ENCODE data around the gene EIF2AK2.

EIF2AK2 gene

GRCh38 chr2:37168217-37168981 is 11.6 kb upstream of the EIF2AK2 start:
- peak; percentile 43 for DNase-seq

DNA sequence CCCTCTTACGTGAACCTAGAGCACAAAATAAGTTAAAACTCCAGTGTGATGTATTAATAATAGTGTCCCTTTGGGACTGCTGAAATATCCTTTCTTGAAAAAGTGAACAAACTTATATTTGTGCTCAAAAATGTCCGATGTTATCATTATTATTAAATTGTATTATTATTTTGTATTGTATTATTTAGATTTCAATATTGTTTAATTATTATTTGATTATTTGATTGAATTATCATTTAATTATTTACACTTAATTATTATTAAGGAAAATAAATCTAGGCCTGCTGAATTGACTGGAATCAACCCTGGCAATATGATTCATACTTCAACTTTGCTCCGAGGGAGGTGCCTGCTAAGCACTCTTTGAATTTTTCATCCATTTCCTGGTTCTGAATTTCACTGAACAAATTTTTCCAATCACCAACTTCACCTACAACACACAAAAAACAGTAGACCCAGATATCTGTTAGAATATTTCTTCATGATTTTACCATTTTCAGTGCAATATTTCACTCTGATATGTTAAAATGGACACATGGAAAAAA is 10.9 kb upstream of the EIF2AK2 start:
- peak; percentile 14 for DNase-seq

GRCh38 chr2:37164757-37165156 is 8.0 kb upstream of the EIF2AK2 start:
- no peak for DNase-seq

DNA sequence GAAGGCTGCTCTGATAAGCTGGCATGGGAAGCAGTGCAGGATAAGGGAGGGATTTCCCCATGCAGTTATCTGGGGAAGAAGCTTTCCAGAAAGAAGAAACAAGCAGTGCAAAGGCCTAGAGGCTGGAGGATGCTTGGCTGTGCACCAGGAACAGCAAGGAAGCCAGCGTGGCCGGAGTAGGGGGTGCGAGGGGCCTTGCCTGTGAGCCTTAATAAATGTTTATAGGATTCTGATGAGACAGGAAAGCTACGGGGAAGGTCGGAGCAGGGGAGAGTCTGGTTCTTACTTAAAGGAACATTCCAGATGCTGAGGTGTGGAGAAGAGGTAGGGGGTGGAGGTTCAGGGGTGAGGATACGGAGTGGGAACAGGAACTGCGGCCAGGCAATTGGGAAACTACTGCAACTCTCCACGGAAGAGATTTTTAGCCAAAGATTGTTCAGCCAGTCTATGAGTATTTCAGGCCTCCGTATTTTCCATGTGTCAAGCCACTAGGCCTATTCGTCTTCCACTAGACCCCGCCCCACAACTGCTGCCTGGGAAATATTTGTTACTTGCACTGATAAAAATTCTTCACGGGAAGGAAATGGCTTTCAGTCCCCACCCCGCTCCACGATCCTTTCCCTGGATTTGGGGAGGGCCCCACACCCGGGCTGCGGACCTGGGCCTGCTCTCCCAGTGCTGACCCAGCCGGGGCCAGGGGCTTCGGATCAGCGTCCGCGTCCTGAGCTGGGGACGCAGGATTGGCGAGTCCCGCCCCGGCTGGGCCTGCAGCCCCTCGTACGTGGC is 516 bp downstream of the EIF2AK2 start:
- peak; percentile 45 for DNase-seq

DNA sequence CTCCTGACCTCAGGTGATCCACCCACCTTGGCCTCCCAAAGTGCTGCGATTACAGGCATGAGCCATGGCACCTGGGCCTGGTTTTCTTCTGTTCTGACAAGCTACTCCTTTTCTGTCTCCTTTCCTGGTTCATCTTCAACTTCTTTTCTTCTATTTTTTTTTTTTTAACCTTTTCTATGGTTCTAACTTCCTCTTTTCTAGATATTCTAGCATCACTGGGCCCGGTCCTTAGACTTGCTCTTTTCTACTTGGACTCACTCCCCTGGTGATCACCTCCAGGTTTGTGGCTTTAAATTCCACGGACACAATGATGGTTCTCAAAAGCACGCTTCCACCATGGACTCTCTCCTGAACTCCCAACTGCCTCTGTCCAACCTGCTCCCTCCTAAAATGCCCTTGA is 2.0 kb downstream of the EIF2AK2 start:
- no peak for DNase-seq

GRCh38 chr2:37153224-37153623 is 3.6 kb downstream of the EIF2AK2 start:
- no peak for DNase-seq

- DNase-seq, result no peak
Observed at GRCh38 chr2:37149626-37150322, 7.0 kb downstream of the EIF2AK2 start.

DNA sequence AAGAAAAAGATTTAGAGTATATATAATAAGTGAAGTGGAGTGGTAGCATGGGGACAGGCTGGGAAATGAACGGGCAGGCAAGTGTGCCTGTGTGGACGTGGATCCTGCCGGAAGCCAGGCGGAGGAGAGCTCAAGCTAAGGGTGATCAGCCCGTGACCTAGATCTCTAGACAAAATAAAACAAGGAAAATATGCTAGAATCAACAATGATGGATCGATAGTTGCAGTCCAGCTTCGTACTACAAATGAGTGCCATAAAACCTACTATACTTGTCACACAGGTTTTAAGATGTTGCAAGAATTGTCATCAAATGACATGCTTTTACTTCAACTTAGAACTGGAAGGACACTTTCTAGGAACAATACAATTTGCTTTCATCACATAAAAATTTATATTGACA is 8.5 kb downstream of the EIF2AK2 start:
- no peak for DNase-seq

DNA sequence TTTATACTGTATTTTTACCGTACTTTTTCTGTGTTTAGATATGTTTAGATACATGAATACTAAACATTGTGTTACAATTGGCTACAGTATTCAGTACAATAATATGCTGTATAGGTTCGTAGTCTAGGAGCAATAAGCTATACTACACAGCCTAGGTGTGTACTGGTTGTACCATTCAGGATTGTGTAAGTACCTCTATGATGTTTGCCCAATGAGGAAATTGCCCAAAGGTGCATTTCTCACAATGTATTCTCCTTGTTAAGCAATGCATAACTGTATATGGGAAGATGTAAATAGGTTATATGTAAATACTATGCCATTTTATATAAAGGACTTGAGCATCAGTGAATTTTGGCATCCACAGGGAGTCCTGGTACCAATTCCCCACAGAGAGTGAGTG is 10.7 kb downstream of the EIF2AK2 start:
- no peak for DNase-seq

GRCh38 chr2:37143974-37144373 is 12.8 kb downstream of the EIF2AK2 start:
- DNase-seq, result peak; percentile 11

DNA sequence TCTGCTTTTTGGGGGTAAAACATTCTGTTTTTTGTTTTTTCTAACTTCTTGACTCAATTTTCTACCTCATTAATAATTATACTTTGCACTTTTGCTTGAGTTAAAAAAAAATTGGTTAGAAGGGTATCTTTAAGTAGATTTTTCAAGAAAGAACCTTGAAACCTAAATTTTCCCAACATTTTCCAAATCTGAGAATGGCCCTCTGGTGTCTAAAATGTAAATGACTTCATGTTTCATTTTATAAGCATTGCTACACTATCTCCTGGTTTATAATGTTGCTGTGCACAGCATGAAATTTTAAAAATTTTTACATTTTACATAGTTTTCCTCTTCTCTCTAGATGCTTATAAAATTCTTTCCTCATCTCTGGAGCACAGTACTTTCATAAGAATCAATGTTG is 14.2 kb downstream of the EIF2AK2 start:
- no peak for DNase-seq

DNA sequence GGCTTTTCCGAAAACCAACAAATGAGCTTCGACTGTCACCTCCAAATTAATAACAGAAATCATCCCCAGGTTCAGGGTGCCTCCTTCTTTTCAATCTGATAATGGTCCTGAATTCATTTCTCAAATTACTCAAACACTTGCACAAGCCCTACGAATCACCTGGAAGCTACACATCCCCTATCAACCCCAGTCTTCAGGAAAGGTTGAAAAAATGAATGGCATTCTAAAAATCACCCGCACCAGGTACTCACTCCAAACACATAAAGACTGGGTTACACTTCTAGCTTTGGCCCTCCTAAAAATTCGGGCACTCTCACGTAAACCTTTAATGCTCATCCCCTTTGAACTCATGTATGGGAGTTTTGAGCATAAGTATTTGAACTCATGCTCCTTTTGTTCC is 23.9 kb downstream of the EIF2AK2 start:
- no peak for DNase-seq

DNA sequence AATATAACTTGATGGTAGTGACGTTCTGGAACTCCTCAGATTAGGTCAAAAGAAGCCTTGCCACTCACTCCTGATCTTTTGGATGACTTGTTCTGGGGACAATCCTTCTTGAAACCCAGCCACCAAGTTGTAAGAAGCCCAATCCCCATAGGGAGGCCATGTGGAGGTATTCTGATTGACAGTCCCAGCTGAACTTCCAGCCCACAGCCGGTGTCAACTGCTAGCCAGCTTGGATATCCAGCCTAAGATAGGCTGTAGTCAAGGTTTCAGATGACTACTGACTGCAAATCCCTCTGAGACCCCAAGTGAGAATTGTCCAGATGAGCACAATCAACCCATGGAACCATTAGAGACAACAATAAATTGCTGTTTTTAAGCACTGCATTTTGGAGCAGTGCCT is 31.4 kb downstream of the EIF2AK2 start:
- no peak for DNase-seq

DNA sequence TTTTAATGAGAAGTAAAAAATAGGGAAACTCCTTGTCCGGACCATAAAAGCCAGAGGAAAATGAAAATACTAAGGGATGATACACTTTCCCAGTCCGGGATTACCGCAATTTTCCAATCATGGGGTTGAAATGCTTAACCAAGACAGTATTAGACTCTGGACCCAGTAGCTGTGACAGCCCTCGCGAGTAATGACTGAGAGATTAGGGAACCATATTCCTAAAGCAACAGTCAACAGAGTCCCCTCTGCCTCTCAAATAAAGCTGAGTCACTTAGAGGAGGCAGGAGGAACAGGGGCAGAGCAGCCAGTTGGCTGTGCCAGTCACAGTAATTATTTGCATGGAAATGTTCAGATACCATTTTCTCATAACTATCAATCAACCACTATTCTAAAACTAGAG is 37.6 kb downstream of the EIF2AK2 start:
- no peak for DNase-seq

GRCh38 chr2:37117566-37117965 is 39.2 kb downstream of the EIF2AK2 start:
- no peak for DNase-seq

GRCh38 chr2:37111958-37112357 is 44.8 kb downstream of the EIF2AK2 start:
- no peak for DNase-seq

GRCh38 chr2:37110306-37111212 is 46.2 kb downstream of the EIF2AK2 start:
- no peak for DNase-seq

DNA sequence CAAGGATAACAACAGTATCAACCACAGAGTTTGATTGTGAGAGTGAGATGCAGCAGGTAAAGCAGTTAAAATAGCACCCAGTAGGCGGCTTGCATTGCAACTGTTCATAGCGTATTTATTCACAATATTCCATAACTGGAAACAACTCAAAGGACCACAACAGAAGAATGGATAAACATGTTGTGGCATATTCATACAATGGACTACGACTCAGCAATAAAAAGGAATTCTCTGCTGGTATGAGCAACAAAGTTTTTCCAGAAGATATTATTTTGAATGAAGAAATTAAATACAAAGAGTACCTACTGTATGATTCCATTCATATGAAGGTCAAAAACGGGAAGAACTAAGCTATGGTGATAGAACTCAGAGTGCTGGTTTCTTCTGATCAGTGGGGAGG is 47.3 kb downstream of the EIF2AK2 start:
- no peak for DNase-seq

- no peak for DNase-seq
Observed at GRCh38 chr2:37105150-37105549, 51.6 kb downstream of the EIF2AK2 start.

GRCh38 chr2:37104178-37104577 is 52.6 kb downstream of the EIF2AK2 start:
- DNase-seq, result no peak

- DNase-seq, result no peak
Observed at GRCh38 chr2:37102588-37102987, 54.2 kb downstream of the EIF2AK2 start.

DNA sequence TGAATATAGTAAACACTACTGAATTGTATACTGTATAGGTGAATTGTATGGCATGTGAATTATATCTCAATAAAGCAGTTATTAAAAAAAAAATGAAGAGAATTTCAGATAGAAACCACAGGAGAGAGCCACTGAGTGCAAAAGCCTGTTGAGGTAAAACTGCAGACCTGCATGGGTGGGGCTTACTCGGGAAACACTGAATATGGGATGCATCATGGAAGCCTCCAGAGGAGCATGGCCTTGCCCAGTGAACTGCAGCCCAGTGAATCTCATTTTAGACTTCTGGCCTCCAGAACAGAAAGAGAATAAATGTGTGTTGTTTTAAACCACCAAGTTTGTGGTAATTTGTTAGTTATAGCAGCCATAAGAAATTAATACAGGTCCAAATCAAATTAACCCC is 56.7 kb downstream of the EIF2AK2 start:
- DNase-seq, result no peak
